Measurements from ENCODE around the gene NME2.

Gene NME2

DNA sequence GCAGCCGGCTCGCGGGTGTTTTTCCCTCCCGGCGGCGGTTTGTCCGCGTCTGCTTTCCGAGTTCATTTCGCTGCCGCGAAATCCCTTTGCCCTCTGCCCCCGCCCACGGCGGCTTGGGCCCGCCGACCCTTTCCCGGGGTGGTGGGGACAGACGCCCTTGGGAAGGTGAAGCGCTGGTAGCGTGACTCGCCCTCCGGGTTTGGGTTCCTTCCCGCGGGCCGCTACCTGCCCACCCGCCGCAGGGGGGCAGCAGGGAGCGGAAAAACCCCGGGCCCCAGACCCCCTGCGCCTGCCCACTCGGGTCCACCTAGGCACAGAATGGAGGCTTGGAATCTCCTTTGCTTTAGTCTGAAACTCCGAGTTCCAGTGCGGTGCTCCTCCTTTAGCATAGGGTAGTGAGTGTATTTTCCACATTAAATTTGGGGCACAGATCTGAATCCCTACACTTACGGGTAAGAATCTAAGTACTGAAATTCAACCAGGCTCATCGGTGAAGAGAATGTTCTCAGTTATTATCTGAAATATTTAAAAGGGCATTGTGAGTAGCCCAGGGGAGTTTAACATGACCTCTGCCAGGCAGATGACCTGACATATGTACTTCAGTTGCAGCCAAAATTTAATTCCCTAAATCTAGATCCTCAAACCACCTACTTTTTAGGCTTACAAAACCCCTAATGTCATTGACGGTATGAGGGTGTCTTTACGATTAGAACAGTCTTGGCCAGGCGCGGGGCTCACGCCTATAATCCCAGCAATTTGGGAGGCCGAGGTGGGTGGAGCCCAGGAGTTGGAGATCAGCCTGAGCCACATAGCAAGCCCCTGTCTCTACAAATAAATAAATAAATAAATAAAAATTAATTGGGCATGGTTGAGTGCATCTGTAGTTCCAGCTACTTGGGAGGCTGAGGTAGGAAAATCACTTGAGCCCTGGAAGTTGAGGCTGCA is 1.0 kb downstream of the NME2 start (continued):
- TF ChIP-seq GLIS1 (tag by site-specific recombination; IDR thresholded peaks at IDR 0.05) (peak; percentile 67), FEZF1 (tag by site-specific recombination; IDR thresholded peaks at IDR 0.05) (no peak), ZNF791 (tag by site-specific recombination; IDR thresholded peaks at IDR 0.05) (no peak), REPIN1 (tag by site-specific recombination; IDR thresholded peaks at IDR 0.05; ENCODE audit: low read depth) (0 out of 2 replicates have a peak, but pooled peaks have one; percentile 46), ZNF391 (tag by site-specific recombination; IDR thresholded peaks at IDR 0.05; ENCODE audit: borderline replicate concordance, low read depth) (peak; percentile 71; the same call in 1 of the 2 replicates), ZNF843 (tag by site-specific recombination; IDR thresholded peaks at IDR 0.05) (peak; percentile 45), KLF7 (tag by site-specific recombination; IDR thresholded peaks at IDR 0.05; ENCODE audit: borderline replicate concordance) (0 out of 2 replicates have a peak, but pooled peaks have one; percentile 17), ZFP69B (tag by site-specific recombination; IDR thresholded peaks at IDR 0.05) (peak; percentile 66; the same call in 1 of the 2 replicates), ZEB2 (tag by site-specific recombination; IDR thresholded peaks at IDR 0.05) (peak; percentile 75; the same call in 1 of the 2 replicates), ZBTB21 (tag by site-specific recombination; IDR thresholded peaks at IDR 0.05) (peak; percentile 30; the same call in 1 of the 2 replicates), ZNF629 (tag by site-specific recombination; IDR thresholded peaks at IDR 0.05) (0 out of 2 replicates have a peak, but pooled peaks have one; percentile 18), GLIS2 (tag by site-specific recombination; IDR thresholded peaks at IDR 0.05) (peak; percentile 91), TCF7L2 (IDR thresholded peaks at IDR 0.05; ENCODE audit: borderline replicate concordance, low read depth, low read length) (no peak)
- TF ChIP-seq, protein P1, sequence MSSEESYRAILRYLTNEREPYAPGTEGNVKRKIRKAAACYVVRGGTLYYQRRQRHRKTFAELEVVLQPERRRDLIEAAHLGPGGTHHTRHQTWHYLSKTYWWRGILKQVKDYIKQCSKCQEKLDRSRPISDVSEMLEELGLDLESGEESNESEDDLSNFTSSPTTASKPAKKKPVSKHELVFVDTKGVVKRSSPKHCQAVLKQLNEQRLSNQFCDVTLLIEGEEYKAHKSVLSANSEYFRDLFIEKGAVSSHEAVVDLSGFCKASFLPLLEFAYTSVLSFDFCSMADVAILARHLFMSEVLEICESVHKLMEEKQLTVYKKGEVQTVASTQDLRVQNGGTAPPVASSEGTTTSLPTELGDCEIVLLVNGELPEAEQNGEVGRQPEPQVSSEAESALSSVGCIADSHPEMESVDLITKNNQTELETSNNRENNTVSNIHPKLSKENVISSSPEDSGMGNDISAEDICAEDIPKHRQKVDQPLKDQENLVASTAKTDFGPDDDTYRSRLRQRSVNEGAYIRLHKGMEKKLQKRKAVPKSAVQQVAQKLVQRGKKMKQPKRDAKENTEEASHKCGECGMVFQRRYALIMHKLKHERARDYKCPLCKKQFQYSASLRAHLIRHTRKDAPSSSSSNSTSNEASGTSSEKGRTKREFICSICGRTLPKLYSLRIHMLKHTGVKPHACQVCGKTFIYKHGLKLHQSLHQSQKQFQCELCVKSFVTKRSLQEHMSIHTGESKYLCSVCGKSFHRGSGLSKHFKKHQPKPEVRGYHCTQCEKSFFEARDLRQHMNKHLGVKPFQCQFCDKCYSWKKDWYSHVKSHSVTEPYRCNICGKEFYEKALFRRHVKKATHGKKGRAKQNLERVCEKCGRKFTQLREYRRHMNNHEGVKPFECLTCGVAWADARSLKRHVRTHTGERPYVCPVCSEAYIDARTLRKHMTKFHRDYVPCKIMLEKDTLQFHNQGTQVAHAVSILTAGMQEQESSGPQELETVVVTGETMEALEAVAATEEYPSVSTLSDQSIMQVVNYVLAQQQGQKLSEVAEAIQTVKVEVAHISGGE (tag by site-specific recombination; conservative IDR thresholded peaks at IDR 0.05; ENCODE audit: low read depth) = 0 out of 2 replicates have a peak, but pooled peaks have one; percentile 8
- TF ChIP-seq, protein P2, sequence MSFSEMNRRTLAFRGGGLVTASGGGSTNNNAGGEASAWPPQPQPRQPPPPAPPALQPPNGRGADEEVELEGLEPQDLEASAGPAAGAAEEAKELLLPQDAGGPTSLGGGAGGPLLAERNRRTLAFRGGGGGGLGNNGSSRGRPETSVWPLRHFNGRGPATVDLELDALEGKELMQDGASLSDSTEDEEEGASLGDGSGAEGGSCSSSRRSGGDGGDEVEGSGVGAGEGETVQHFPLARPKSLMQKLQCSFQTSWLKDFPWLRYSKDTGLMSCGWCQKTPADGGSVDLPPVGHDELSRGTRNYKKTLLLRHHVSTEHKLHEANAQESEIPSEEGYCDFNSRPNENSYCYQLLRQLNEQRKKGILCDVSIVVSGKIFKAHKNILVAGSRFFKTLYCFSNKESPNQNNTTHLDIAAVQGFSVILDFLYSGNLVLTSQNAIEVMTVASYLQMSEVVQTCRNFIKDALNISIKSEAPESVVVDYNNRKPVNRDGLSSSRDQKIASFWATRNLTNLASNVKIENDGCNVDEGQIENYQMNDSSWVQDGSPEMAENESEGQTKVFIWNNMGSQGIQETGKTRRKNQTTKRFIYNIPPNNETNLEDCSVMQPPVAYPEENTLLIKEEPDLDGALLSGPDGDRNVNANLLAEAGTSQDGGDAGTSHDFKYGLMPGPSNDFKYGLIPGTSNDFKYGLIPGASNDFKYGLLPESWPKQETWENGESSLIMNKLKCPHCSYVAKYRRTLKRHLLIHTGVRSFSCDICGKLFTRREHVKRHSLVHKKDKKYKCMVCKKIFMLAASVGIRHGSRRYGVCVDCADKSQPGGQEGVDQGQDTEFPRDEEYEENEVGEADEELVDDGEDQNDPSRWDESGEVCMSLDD (tag by site-specific recombination; IDR thresholded peaks at IDR 0.05) = peak; percentile 46; the same call in 1 of the 2 replicates
- TF ChIP-seq, protein P3, sequence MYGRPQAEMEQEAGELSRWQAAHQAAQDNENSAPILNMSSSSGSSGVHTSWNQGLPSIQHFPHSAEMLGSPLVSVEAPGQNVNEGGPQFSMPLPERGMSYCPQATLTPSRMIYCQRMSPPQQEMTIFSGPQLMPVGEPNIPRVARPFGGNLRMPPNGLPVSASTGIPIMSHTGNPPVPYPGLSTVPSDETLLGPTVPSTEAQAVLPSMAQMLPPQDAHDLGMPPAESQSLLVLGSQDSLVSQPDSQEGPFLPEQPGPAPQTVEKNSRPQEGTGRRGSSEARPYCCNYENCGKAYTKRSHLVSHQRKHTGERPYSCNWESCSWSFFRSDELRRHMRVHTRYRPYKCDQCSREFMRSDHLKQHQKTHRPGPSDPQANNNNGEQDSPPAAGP (tag by site-specific recombination; IDR thresholded peaks at IDR 0.05) = peak; percentile 62; the same call in 1 of the 2 replicates
- TF ChIP-seq, protein P4, sequence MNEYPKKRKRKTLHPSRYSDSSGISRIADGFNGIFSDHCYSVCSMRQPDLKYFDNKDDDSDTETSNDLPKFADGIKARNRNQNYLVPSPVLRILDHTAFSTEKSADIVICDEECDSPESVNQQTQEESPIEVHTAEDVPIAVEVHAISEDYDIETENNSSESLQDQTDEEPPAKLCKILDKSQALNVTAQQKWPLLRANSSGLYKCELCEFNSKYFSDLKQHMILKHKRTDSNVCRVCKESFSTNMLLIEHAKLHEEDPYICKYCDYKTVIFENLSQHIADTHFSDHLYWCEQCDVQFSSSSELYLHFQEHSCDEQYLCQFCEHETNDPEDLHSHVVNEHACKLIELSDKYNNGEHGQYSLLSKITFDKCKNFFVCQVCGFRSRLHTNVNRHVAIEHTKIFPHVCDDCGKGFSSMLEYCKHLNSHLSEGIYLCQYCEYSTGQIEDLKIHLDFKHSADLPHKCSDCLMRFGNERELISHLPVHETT (tag by site-specific recombination; IDR thresholded peaks at IDR 0.05) = peak; percentile 68; the same call in 1 of the 2 replicates
- TF ChIP-seq, protein P5, sequence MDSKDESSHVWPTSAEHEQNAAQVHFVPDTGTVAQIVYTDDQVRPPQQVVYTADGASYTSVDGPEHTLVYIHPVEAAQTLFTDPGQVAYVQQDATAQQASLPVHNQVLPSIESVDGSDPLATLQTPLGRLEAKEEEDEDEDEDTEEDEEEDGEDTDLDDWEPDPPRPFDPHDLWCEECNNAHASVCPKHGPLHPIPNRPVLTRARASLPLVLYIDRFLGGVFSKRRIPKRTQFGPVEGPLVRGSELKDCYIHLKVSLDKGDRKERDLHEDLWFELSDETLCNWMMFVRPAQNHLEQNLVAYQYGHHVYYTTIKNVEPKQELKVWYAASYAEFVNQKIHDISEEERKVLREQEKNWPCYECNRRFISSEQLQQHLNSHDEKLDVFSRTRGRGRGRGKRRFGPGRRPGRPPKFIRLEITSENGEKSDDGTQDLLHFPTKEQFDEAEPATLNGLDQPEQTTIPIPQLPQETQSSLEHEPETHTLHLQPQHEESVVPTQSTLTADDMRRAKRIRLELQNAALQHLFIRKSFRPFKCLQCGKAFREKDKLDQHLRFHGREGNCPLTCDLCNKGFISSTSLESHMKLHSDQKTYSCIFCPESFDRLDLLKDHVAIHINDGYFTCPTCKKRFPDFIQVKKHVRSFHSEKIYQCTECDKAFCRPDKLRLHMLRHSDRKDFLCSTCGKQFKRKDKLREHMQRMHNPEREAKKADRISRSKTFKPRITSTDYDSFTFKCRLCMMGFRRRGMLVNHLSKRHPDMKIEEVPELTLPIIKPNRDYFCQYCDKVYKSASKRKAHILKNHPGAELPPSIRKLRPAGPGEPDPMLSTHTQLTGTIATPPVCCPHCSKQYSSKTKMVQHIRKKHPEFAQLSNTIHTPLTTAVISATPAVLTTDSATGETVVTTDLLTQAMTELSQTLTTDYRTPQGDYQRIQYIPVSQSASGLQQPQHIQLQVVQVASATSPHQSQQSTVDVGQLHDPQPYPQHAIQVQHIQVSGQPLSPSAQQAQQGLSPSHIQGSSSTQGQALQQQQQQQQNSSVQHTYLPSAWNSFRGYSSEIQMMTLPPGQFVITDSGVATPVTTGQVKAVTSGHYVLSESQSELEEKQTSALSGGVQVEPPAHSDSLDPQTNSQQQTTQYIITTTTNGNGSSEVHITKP (tag by site-specific recombination; IDR thresholded peaks at IDR 0.05) = peak; percentile 87
- TF ChIP-seq, protein P6, sequence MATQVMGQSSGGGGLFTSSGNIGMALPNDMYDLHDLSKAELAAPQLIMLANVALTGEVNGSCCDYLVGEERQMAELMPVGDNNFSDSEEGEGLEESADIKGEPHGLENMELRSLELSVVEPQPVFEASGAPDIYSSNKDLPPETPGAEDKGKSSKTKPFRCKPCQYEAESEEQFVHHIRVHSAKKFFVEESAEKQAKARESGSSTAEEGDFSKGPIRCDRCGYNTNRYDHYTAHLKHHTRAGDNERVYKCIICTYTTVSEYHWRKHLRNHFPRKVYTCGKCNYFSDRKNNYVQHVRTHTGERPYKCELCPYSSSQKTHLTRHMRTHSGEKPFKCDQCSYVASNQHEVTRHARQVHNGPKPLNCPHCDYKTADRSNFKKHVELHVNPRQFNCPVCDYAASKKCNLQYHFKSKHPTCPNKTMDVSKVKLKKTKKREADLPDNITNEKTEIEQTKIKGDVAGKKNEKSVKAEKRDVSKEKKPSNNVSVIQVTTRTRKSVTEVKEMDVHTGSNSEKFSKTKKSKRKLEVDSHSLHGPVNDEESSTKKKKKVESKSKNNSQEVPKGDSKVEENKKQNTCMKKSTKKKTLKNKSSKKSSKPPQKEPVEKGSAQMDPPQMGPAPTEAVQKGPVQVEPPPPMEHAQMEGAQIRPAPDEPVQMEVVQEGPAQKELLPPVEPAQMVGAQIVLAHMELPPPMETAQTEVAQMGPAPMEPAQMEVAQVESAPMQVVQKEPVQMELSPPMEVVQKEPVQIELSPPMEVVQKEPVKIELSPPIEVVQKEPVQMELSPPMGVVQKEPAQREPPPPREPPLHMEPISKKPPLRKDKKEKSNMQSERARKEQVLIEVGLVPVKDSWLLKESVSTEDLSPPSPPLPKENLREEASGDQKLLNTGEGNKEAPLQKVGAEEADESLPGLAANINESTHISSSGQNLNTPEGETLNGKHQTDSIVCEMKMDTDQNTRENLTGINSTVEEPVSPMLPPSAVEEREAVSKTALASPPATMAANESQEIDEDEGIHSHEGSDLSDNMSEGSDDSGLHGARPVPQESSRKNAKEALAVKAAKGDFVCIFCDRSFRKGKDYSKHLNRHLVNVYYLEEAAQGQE (tag by site-specific recombination; IDR thresholded peaks at IDR 0.05) = peak; percentile 40; the same call in 1 of the 2 replicates
